C4-2B (cell line): ENCODE data around the gene TACC3.

Experiments used
- ZFX ChIP-seq: fragments of 450-650 bp; IDR thresholded peaks from 2 replicates; pipeline ENCODE4 v1.6.1; 2017
- TF ChIP-seq, protein P1 (sequence below): fragments of 450-650 bp; conservative IDR thresholded peaks from 2 replicates; pipeline ENCODE4 v1.5.1; 2017; ENCODE audit warnings: mild to moderate bottlenecking

DNA sequence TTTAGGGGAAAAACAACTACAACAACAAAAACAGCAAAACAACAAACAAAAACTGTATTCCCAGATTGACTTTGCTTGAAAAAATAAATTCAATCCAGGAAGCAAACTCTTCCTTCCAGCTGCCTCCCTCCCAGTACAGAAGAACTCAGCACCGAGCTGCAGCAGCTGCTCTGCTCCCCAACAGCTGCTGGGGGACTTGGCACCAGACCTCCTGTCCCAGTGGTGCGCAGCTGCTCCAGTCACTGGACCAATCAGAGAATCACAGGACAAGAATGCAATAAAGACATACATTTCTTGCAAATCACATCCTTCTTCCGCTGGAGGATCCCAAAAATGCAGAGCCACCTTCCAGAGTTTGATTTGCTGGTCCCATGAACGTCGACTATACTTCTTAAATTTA lies 25.4 kb upstream of the TACC3 start:
- TF ChIP-seq, protein P1, sequence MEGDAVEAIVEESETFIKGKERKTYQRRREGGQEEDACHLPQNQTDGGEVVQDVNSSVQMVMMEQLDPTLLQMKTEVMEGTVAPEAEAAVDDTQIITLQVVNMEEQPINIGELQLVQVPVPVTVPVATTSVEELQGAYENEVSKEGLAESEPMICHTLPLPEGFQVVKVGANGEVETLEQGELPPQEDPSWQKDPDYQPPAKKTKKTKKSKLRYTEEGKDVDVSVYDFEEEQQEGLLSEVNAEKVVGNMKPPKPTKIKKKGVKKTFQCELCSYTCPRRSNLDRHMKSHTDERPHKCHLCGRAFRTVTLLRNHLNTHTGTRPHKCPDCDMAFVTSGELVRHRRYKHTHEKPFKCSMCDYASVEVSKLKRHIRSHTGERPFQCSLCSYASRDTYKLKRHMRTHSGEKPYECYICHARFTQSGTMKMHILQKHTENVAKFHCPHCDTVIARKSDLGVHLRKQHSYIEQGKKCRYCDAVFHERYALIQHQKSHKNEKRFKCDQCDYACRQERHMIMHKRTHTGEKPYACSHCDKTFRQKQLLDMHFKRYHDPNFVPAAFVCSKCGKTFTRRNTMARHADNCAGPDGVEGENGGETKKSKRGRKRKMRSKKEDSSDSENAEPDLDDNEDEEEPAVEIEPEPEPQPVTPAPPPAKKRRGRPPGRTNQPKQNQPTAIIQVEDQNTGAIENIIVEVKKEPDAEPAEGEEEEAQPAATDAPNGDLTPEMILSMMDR = no peak
- no peak for TF ChIP-seq ZFX
